OCI-LY1 (cell line): ENCODE data around the gene RHOT1.

Experiments
- CTCF ChIP-seq: fragments of 200-600 bp; sonication (generic), shearing (Covaris generic); IDR thresholded peaks from 2 replicates; pipeline ENCODE4 v1.5.1; 2017; ENCODE audit warnings: mild to moderate bottlenecking, antibody characterized with exemption, low read length, moderate library complexity, mixed read lengths
- EZH2 ChIP-seq: fragments of 200-600 bp; sonication (generic), shearing (Covaris generic); IDR thresholded peaks from 2 replicates; pipeline ENCODE4 v1.8.0; 2017; ENCODE audit warnings: borderline replicate concordance, mixed run types, mild to moderate bottlenecking, antibody characterized with exemption, low read length, moderate library complexity, mixed read lengths

GRCh38 chr17:32259586-32259985 is 117.3 kb downstream of the RHOT1 start:
- no peak for TF ChIP-seq CTCF
- TF ChIP-seq EZH2, result no peak
